HepG2 (cell line): Measurements from ENCODE around the gene HDAC8. TPM values are rescaled to one million over a fixed set of nuclear protein-coding genes. Genes with fewer than 3 reads are reported as not detected.
A peak's percentile ranks its signal among the peaks of the same experiment; 100 is the strongest.

ENCODE experiments used
- CHD4 ChIP-seq: fragments of 200-600 bp; sonication (generic); IDR thresholded peaks from 2 replicates; pipeline ENCODE4 v1.7.0; 2017; ENCODE audit warnings: mild to moderate bottlenecking, low read length, borderline replicate concordance
- GZF1 ChIP-seq: sonication (generic); formaldehyde crosslinking; IDR thresholded peaks from 2 replicates; pipeline ENCODE4 v1.5.1; 2020; ENCODE audit warnings: mild to moderate bottlenecking, missing genetic modification reagents
- HOXA5 ChIP-seq: sonication (generic); formaldehyde crosslinking; IDR thresholded peaks from 2 replicates; pipeline ENCODE4 v1.4.0; 2020; ENCODE audit warnings: missing genetic modification reagents
- ISL2 ChIP-seq: sonication (generic); formaldehyde crosslinking; IDR thresholded peaks from 2 replicates; pipeline ENCODE4 v1.5.0; 2020; ENCODE audit warnings: missing genetic modification reagents
- JUND ChIP-seq: sonication (generic); formaldehyde crosslinking; IDR thresholded peaks from 2 replicates; pipeline ENCODE4 v1.8.0; 2022; ENCODE audit warnings: mild to moderate bottlenecking, missing genetic modification reagents
- KAT8 ChIP-seq: IDR thresholded peaks from 2 replicates; pipeline ENCODE4 v1.6.1; 2016; ENCODE audit warnings: missing genetic modification reagents, missing compliant biosample characterization
- MATR3 ChIP-seq: sonication (generic); formaldehyde crosslinking; IDR thresholded peaks from 2 replicates; pipeline ENCODE4 v1.4.0; 2020; ENCODE audit warnings: missing genetic modification reagents
- NCOA2 ChIP-seq: sonication (generic); formaldehyde crosslinking; IDR thresholded peaks from 2 replicates; pipeline ENCODE4 v1.8.0; 2022; ENCODE audit warnings: inconsistent platforms
- SAP130 ChIP-seq: IDR thresholded peaks from 2 replicates; pipeline ENCODE4 v1.6.1; 2016; ENCODE audit warnings: low read depth
- SMARCE1 ChIP-seq: fragments of 450-650 bp; IDR thresholded peaks from 2 replicates; pipeline ENCODE4 v1.6.1; 2017; ENCODE audit warnings: borderline replicate concordance
- SOX6 ChIP-seq, 2 experiments: fragments of 450-650 bp in 1 of 2; sonication (generic) in 1 of 2; formaldehyde crosslinking in 1 of 2; IDR thresholded peaks; 2 replicates each; pipeline versions ENCODE4 v1.4.0 to v1.6.1; 2017 to 2020; ENCODE audit warnings: antibody characterized with exemption in 1 of 2, mild to moderate bottlenecking in 1 of 2, missing genetic modification reagents in 1 of 2
- SP140L ChIP-seq: sonication (generic); formaldehyde crosslinking; IDR thresholded peaks from 2 replicates; pipeline ENCODE4 v1.4.0; 2020; ENCODE audit warnings: missing genetic modification reagents, borderline replicate concordance
- SSRP1 ChIP-seq: IDR thresholded peaks from 2 replicates; pipeline ENCODE4 v1.6.1; 2016; ENCODE audit warnings: control low read depth
- TBX2 ChIP-seq: sonication (generic); formaldehyde crosslinking; IDR thresholded peaks from 2 replicates; pipeline ENCODE4 v1.5.0; 2020; ENCODE audit warnings: missing genetic modification reagents, mild to moderate bottlenecking, borderline replicate concordance
- ZNF296 ChIP-seq: sonication (generic); formaldehyde crosslinking; conservative IDR thresholded peaks from 2 replicates; pipeline ENCODE4 v1.5.0; 2020; ENCODE audit warnings: mild to moderate bottlenecking, missing genetic modification reagents
- ZNF543 ChIP-seq: sonication (generic); formaldehyde crosslinking; IDR thresholded peaks from 2 replicates; pipeline ENCODE4 v1.4.0; 2020; ENCODE audit warnings: mild to moderate bottlenecking, missing genetic modification reagents
- ZNF547 ChIP-seq: sonication (generic); formaldehyde crosslinking; IDR thresholded peaks from 2 replicates; pipeline ENCODE4 v1.5.1; 2020; ENCODE audit warnings: mild to moderate bottlenecking, missing genetic modification reagents
- ZNF777 ChIP-seq: sonication (generic); formaldehyde crosslinking; IDR thresholded peaks from 2 replicates; pipeline ENCODE4 v1.4.0; 2020; ENCODE audit warnings: missing genetic modification reagents
- polyA plus RNA-seq, 8 experiments: library from polyadenylated mRNA; depleted of rRNA in 3 of 8; stranded (reverse) in 7 of 8; unstranded in 1 of 8; fragments of >200 nt; fragmentation: Illumina TruSeq in 4 of 8; extraction: Trizol in 4 of 8; gene quantifications; 2 replicates each; pipeline versions ENCODE4 v1.2.1 to v1.2.3, GENCODE V29; 2011 to 2016; ENCODE audit warnings: low read depth in 4 of 8, missing spikeins in 1 of 8, mixed read lengths in 1 of 8; ENCODE audit not compliant: insufficient read depth in 1 of 8
- total RNA-seq, 5 experiments: library from RNA; depleted of rRNA; stranded (reverse); fragments of >200 nt; fragmentation: Illumina TruSeq; extraction: Trizol; gene quantifications; 2 replicates each; pipeline ENCODE4 v1.2.3, GENCODE V29; 2016; ENCODE audit warnings: low read depth in 1 of 5
- TF ChIP-seq, protein P1 (sequence below): sonication (generic); formaldehyde crosslinking; IDR thresholded peaks from 2 replicates; pipeline ENCODE4 v1.5.0; 2020; ENCODE audit warnings: mild to moderate bottlenecking, missing genetic modification reagents
- TF ChIP-seq, protein P2 (sequence below): IDR thresholded peaks from 2 replicates; pipeline ENCODE4 v1.6.1; 2012; ENCODE audit warnings: low read depth, low read length, improper control_type of control experiment
- TF ChIP-seq, protein P3 (sequence below): IDR thresholded peaks from 2 replicates; pipeline ENCODE4 v1.6.1; 2016
- TF ChIP-seq, protein P4 (sequence below): sonication (generic); formaldehyde crosslinking; IDR thresholded peaks from 2 replicates; pipeline ENCODE4 v1.5.0; 2020; ENCODE audit warnings: missing genetic modification reagents, mild to moderate bottlenecking, borderline replicate concordance

The HDAC8 gene
- total and polyA plus RNA-seq, 2 of the 13 experiments (the other 11 are each of a cell fraction or from before 2014, with no cell fraction given), result 13.7 to 28.6 TPM

DNA sequence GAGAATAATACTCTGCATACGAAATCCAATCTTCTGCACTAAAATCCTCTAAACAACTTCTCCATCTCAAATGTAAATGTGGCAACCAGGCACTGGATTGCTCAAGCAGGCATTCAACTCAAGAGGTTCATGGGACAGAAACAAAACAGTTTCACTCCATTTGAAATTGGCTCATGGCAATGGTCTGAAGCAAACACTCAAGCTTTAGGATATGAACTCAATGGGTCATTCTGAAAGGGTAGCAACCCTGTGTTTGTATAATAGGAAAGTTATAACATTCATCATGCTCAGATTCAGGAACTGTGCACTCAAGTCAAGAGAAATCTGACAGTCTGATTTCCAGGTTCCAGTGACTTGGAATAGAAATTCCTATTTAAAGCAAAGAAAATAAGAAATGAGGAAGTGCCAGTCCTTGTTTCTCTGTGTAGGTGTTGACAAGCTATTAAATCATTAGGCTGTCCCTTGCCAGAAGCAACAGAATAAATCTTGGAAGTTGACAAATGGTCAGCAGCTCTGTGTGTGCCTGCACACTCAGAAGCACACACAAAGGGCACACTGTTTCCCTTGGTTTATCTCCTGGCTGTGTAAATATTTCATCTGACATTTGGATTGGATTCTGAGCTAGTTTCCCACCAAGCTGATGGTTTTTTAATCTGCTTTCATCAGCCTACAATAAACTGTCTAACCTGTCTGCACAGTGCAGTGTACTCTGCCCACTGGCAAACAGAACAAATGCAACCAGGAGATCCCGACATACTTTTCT, 191.0 kb downstream of the HDAC8 start (continued):
- TF ChIP-seq, protein P1, sequence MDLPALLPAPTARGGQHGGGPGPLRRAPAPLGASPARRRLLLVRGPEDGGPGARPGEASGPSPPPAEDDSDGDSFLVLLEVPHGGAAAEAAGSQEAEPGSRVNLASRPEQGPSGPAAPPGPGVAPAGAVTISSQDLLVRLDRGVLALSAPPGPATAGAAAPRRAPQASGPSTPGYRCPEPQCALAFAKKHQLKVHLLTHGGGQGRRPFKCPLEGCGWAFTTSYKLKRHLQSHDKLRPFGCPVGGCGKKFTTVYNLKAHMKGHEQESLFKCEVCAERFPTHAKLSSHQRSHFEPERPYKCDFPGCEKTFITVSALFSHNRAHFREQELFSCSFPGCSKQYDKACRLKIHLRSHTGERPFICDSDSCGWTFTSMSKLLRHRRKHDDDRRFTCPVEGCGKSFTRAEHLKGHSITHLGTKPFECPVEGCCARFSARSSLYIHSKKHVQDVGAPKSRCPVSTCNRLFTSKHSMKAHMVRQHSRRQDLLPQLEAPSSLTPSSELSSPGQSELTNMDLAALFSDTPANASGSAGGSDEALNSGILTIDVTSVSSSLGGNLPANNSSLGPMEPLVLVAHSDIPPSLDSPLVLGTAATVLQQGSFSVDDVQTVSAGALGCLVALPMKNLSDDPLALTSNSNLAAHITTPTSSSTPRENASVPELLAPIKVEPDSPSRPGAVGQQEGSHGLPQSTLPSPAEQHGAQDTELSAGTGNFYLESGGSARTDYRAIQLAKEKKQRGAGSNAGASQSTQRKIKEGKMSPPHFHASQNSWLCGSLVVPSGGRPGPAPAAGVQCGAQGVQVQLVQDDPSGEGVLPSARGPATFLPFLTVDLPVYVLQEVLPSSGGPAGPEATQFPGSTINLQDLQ (CRISPR knock-in tag), result no peak
- TF ChIP-seq SSRP1 (CRISPR knock-in tag), result no peak
- no peak for TF ChIP-seq ZNF296
- TF ChIP-seq, protein P2, sequence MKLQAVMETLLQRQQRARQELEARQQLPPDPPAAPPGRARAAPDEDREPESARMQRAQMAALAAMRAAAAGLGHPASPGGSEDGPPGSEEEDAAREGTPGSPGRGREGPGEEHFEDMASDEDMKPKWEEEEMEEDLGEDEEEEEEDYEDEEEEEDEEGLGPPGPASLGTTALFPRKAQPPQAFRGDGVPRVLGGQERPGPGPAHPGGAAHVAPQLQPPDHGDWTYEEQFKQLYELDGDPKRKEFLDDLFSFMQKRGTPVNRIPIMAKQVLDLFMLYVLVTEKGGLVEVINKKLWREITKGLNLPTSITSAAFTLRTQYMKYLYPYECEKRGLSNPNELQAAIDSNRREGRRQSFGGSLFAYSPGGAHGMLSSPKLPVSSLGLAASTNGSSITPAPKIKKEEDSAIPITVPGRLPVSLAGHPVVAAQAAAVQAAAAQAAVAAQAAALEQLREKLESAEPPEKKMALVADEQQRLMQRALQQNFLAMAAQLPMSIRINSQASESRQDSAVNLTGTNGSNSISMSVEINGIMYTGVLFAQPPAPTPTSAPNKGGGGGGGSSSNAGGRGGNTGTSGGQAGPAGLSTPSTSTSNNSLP, result no peak
- TF ChIP-seq TBX2 (CRISPR knock-in tag), result peak; percentile 55; the same call in 1 of the 2 replicates
- TF ChIP-seq SAP130 (CRISPR knock-in tag), result 0 out of 2 replicates have a peak, but pooled peaks have one; percentile 10
- TF ChIP-seq SOX6 (IDR thresholded peaks at IDR 0.05), result no peak
- peak; percentile 38; the same call in 1 of the 2 replicates for TF ChIP-seq SOX6 (CRISPR knock-in tag; IDR thresholded peaks at IDR 0.05)
- 0 out of 2 replicates have a peak, but pooled peaks have one; percentile 18 for TF ChIP-seq KAT8 (CRISPR knock-in tag)
- no peak for TF ChIP-seq ZNF547 (CRISPR knock-in tag)
- no peak for TF ChIP-seq ZNF777 (CRISPR knock-in tag)
- no peak for TF ChIP-seq JUND
- no peak for TF ChIP-seq HOXA5 (CRISPR knock-in tag)
- TF ChIP-seq, protein P3, sequence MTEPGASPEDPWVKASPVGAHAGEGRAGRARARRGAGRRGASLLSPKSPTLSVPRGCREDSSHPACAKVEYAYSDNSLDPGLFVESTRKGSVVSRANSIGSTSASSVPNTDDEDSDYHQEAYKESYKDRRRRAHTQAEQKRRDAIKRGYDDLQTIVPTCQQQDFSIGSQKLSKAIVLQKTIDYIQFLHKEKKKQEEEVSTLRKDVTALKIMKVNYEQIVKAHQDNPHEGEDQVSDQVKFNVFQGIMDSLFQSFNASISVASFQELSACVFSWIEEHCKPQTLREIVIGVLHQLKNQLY, result 0 out of 2 replicates have a peak, but pooled peaks have one; percentile 18
- TF ChIP-seq ISL2 (CRISPR knock-in tag), result no peak
- TF ChIP-seq SMARCE1, result no peak
- TF ChIP-seq SP140L (CRISPR knock-in tag), result no peak
- no peak for TF ChIP-seq MATR3 (CRISPR knock-in tag)
- TF ChIP-seq, protein P4, sequence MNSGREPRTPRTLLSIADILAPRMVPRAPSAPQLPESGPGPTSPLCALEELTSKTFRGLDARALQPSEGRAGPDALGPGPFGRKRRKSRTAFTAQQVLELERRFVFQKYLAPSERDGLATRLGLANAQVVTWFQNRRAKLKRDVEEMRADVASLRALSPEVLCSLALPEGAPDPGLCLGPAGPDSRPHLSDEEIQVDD, result no peak
- TF ChIP-seq ZNF543 (CRISPR knock-in tag), result no peak
- TF ChIP-seq NCOA2 (CRISPR knock-in tag), result no peak
- no peak for TF ChIP-seq GZF1
- TF ChIP-seq CHD4, result no peak
